ENCODE results near the gene TMCO5A. TPM values are rescaled to one million over a fixed set of nuclear protein-coding genes. Genes with fewer than 3 reads are reported as not detected.
A peak's percentile ranks its signal among the peaks of the same experiment; 100 is the strongest.

TMCO5A gene
- total and polyA plus RNA-seq, 9 of the 15 experiments (the other 6 are each of a cell fraction or from before 2014, with no cell fraction given) = not detected

DNA sequence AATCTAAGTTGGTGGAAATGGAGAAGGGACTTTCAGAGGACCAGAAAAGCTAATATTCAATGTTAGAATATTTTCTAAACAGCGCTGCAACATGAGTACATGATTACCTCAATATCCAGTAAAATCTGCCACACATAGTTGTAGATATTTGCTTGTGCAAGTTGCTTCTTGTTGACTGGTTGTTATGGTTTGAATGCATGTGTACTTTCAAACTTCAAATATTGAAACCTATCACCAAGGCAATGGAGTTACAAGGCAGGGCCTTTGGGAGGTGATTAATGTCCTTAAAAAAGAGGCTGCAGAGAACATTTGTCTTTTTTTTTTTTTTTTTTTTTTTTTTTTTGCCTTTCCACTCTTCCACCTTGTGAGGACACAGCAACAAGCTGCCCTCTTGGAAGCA is 49.9 kb downstream of the TMCO5A start (continued):
- TF ChIP-seq, protein P1, sequence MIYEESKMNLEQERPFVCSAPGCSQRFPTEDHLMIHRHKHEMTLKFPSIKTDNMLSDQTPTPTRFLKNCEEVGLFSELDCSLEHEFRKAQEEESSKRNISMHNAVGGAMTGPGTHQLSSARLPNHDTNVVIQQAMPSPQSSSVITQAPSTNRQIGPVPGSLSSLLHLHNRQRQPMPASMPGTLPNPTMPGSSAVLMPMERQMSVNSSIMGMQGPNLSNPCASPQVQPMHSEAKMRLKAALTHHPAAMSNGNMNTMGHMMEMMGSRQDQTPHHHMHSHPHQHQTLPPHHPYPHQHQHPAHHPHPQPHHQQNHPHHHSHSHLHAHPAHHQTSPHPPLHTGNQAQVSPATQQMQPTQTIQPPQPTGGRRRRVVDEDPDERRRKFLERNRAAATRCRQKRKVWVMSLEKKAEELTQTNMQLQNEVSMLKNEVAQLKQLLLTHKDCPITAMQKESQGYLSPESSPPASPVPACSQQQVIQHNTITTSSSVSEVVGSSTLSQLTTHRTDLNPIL (CRISPR knock-in tag; IDR thresholded peaks at IDR 0.05) = no peak
- TF ChIP-seq SMAD3 (CRISPR knock-in tag; conservative IDR thresholded peaks at IDR 0.05) = no peak
- TF ChIP-seq CXXC5 (CRISPR knock-in tag; IDR thresholded peaks at IDR 0.05) = no peak
- TF ChIP-seq POLR2AphosphoS2 (IDR thresholded peaks at IDR 0.05; ENCODE audit: low read length) = no peak
- TF ChIP-seq ZNF263 (CRISPR knock-in tag; IDR thresholded peaks at IDR 0.05; ENCODE audit: borderline replicate concordance) = no peak

DNA sequence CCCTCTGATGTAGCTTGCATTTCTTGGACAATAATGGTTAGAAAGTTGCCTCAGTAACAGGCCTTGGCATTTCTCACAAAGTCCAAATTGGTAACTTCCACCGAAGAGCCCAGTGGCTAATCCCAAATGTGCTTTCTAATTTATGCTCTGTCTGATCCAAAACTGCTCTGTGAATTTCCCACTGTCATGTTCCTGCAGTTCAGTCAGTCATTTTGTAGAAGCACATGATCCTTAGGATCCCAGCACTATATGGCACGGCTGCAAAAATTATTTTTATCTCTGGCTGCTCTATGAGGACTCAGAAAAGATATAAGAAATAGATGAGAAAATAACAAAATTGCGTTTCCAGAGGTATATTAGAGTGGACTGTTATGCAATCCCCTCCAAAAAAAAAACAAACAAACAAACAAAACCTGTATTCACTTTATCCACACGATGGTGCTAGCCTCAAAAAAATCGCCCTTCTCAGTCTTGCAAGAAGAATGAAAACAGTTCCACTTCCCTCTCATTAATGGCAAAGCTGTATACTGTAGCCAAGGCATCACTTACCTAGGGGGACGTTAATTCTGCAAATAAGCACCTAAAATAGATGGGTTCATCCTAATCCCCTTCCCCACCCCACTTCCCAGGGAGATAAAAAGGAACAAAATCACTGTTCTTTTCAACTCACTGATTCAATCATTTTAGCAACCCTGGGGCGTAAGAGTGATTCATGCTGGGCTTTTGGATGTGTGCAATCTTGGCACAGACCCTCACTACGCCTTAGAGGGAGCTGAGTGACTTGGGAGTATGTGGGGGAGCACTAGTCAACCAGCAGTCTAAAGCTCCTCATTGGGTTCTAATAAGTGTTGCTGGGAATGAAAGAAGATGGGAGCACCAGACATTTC is 61.3 kb downstream of the TMCO5A start:
- intact Hi-C loops (cut with micrococcal nuclease) = loop anchor here (1.0 to 5.0 kb wide), 5 partner anchors 359 to 702 kb away; no protein-coding TSS in a partner anchor
- DNase-seq (ENCODE audit: extremely low read depth in 1 of 4, low spot score in 3 of 4) (peak in 2 of 4 experiments; percentile 11 to 41), FAIRE-seq (peak; percentile 78), ATAC-seq (peak; percentile 73)
- Histone ChIP-seq H3K9me3 (replicated peaks; ENCODE audit: control insufficient read depth, insufficient read depth, low read depth, low read length) (no peaks in the 10 kb centered on the region), H2AFZ (ENCODE audit: low read depth, low read length) (no peak overlapping the region), H3K9me1 (ENCODE audit: control insufficient read depth, insufficient read depth, low read length) (no peaks in the 10 kb centered on the region), H3K9ac (ENCODE audit: insufficient read depth in 1 of 2, low read depth in 2 of 2, low read length in 2 of 2) (no peak overlapping the region), H4K20me1 (replicated peaks; ENCODE audit: control insufficient read depth, insufficient read depth, low read length) (no peaks in the 10 kb centered on the region), H3K4me3 (no peak overlapping the region), H3K79me2 (ENCODE audit: control insufficient read depth, insufficient read depth, low read length) (no peaks in the 10 kb centered on the region), H3K4me2 (ENCODE audit: insufficient read depth, low read length) (no peak overlapping the region), H3K27ac (ENCODE audit: extremely low read depth, low read depth, low read length) (no peak overlapping the region), H3K27me3 (ENCODE audit: control insufficient read depth in 2 of 2, insufficient read depth in 2 of 2, low read length in 2 of 2) (no peaks in the 10 kb centered on the region), H3K4me1 (replicated peaks in 1 of 2; ENCODE audit: control insufficient read depth in 2 of 2, insufficient read depth in 2 of 2, low read length in 2 of 2) (no peaks in the 10 kb centered on the region), H3K36me3 (ENCODE audit: control insufficient read depth, insufficient read depth, low read length) (no peaks in the 10 kb centered on the region)
- POLR2A ChIA-PET = interaction anchor here (0.6 kb wide), 1 partner anchor 22 kb away, joined by 3 read pairs; no protein-coding TSS in a partner anchor
- no TSS peak for BruUV-seq (replicated peaks)
- CTCF ChIA-PET (ENCODE audit: low intra/inter-chr PET ratio) = interaction anchor here (0.7 to 1.5 kb wide), 6 partner anchors 359 to 996 kb away, joined by 3 to 15 read pairs (median 4); no protein-coding TSS in a partner anchor
- WGBS (ENCODE audit: insufficient coverage, low coverage, missing lambda C conversion rate) = 0% methylated on average over 8 of the region's 8 CpGs
- in situ Hi-C loops (cut with MboI) = no loop called here
- peak; percentile 51; the same call in 1 of the 2 replicates for TF ChIP-seq SMC3 (conservative IDR thresholded peaks at IDR 0.05; ENCODE audit: insufficient read depth, low read depth, low read length)
- TF ChIP-seq, protein P2, sequence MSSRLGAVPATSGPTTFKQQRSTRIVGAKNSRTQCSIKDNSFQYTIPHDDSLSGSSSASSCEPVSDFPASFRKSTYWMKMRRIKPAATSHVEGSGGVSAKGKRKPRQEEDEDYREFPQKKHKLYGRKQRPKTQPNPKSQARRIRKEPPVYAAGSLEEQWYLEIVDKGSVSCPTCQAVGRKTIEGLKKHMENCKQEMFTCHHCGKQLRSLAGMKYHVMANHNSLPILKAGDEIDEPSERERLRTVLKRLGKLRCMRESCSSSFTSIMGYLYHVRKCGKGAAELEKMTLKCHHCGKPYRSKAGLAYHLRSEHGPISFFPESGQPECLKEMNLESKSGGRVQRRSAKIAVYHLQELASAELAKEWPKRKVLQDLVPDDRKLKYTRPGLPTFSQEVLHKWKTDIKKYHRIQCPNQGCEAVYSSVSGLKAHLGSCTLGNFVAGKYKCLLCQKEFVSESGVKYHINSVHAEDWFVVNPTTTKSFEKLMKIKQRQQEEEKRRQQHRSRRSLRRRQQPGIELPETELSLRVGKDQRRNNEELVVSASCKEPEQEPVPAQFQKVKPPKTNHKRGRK (tag; IDR thresholded peaks at IDR 0.05) = no peak
- TF ChIP-seq, protein P3, sequence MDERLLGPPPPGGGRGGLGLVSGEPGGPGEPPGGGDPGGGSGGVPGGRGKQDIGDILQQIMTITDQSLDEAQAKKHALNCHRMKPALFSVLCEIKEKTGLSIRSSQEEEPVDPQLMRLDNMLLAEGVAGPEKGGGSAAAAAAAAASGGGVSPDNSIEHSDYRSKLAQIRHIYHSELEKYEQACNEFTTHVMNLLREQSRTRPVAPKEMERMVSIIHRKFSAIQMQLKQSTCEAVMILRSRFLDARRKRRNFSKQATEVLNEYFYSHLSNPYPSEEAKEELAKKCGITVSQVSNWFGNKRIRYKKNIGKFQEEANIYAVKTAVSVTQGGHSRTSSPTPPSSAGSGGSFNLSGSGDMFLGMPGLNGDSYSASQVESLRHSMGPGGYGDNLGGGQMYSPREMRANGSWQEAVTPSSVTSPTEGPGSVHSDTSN (CRISPR knock-in tag; IDR thresholded peaks at IDR 0.05; ENCODE audit: low read depth) = no peak
- TF ChIP-seq, protein P3 (tag; conservative IDR thresholded peaks at IDR 0.05; ENCODE audit: low read depth) = no peak
